Measurements from ENCODE around the gene CCNL2. TPM values are rescaled to one million over a fixed set of nuclear protein-coding genes. Genes with fewer than 3 reads are reported as not detected.

Gene CCNL2
- total RNA-seq, 4 donors from 2014 or later: 122 to 249 (median 142) TPM

DNA sequence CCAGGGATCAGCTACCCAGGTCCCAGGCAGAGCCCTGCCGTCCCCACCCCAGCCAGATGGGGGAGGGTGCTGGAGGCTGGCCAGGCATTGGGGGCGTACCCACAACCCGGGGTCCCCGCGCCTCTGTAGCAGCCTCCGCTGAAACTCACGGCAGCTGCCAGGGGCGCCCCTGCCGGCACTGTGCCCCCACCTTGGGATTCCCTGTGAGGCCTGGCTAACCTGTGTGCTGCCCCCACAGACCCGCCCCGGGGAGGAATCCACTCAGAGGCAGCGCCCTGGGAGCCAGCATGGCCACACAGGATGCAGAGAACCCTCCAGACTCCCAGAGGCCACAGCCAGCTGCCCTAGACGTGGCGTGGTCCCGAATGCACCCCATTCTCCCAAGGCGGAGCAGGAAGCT is 53.8 kb downstream of the CCNL2 start:
- no peak for DNase-seq (ENCODE audit: low spot score in 2 of 2)

DNA sequence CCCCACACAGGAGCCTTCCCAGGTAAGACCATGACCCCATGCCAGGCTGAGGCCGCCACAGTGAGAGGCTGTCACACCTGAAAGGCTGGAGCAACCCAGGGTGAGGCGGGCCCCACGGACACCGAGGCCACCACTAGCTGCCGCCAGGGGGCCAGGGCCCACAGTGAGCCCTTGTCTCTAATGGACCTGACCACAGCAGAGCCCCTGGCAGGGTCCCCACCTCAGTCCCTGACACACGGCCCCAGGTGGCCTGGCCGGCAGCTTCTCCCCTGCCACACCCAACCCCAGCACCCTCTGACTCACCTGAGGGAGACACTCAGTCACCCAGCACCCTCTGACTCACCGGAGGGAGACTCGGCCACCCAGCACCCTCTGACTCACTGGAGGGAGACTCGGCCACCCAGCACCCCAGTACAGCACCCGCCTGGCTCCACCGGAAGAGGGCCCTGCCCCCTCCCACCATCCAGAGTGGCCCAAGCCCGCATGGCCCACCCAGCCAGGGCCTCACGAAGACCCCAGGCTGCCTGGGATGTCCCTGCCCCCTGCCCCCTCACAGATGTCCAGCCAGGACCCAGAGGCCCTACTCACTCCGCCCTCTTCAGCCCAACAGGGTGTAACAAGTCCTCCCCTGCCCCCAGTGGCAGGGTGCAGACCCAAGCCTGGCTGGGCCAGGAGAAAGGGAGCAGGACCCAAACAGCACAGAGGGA is 54.3 kb downstream of the CCNL2 start:
- 43 to 57% methylated on average over 9 to 13 of the region's 15 CpGs for WGBS, 2 donors
- TF ChIP-seq, protein P1, sequence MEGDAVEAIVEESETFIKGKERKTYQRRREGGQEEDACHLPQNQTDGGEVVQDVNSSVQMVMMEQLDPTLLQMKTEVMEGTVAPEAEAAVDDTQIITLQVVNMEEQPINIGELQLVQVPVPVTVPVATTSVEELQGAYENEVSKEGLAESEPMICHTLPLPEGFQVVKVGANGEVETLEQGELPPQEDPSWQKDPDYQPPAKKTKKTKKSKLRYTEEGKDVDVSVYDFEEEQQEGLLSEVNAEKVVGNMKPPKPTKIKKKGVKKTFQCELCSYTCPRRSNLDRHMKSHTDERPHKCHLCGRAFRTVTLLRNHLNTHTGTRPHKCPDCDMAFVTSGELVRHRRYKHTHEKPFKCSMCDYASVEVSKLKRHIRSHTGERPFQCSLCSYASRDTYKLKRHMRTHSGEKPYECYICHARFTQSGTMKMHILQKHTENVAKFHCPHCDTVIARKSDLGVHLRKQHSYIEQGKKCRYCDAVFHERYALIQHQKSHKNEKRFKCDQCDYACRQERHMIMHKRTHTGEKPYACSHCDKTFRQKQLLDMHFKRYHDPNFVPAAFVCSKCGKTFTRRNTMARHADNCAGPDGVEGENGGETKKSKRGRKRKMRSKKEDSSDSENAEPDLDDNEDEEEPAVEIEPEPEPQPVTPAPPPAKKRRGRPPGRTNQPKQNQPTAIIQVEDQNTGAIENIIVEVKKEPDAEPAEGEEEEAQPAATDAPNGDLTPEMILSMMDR (IDR thresholded peaks at IDR 0.05): no peak
- no peak for TF ChIP-seq POLR2A (IDR thresholded peaks at IDR 0.05)
- H3K4me3 ChIP-seq (ENCODE audit: low read depth, poor library complexity, severe bottlenecking): no peak overlapping the region
- DNase-seq (ENCODE audit: low spot score in 2 of 2): no peak
- intact Hi-C loops (cut with DNase I; ENCODE audit: low total_unique reads): no loop called here

More for the DNA sequence above, 53.8 kb downstream of the CCNL2 start:
- no peak overlapping the region for H3K4me3 ChIP-seq (ENCODE audit: low read depth, poor library complexity, severe bottlenecking)
- WGBS, 2 donors: 65 to 67% methylated on average over 1 to 15 of the region's 16 CpGs
- no peak for TF ChIP-seq POLR2A (IDR thresholded peaks at IDR 0.05)
- TF ChIP-seq, protein P1 (IDR thresholded peaks at IDR 0.05): no peak
- intact Hi-C loops (cut with DNase I; ENCODE audit: low total_unique reads): no loop called here

DNA sequence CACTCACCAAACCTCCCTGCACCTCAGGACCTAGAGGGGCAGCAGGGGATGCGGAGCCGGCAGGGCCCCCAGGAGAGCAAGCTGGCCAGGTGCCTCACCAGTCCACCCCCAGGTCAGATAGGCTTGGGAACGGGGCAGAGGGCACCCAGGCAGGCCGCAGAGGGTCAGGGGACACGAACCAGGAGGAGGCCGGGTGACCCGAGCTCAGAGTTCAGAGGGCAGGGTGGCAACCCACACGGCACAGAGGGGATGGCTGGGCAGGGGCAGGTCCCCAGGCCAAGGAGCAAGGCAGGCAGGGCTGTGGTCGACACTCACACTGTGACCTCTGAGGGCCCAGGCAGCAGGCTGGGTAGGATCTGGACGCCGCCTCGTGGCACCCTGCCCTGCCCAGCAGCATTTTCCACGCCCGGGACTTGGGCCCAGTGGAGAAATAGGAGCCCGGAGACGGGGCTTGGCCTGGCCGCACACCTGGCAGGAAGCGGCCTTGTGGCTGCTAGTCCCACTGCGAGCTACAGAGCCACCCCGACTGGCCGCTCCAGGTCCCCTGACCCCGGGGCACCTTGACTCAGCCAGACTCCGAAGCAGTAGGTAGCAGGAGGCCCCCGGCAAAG is 55.2 kb downstream of the CCNL2 start:
- intact Hi-C loops (cut with DNase I; ENCODE audit: low total_unique reads): no loop called here
- TF ChIP-seq, protein P1 (IDR thresholded peaks at IDR 0.05): no peak
- TF ChIP-seq POLR2A (IDR thresholded peaks at IDR 0.05): no peak
- WGBS, 2 donors: 59 to 76% methylated on average over 12 to 18 of the region's 24 CpGs
- DNase-seq (ENCODE audit: low spot score in 2 of 2): no peak
- H3K4me3 ChIP-seq (ENCODE audit: low read depth, poor library complexity, severe bottlenecking): no peak overlapping the region

DNA sequence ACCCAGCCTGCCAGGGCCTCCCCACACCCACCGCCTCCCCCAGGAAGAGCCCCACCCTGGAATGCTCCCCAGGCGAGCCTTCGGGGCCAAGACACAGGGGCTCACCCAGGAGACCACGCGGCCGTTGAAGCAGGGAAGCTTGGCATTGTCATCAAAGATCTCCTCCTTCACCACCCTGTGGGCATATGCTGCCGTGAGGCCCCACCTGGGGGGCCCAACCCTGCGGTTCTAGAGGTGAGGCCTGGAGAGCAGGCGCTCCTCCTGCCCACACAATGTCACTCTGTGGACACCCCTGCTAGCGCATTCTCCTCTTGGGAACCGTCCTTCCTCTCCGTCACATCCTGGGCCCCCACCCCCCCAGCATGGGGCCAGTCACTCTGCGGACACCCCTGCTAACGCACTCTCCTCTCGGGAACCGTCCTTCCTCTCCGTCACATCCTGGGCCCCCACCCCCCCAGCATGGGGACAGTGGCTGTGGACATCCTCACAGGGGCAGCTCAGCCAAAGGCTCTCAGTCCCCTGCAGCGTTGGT is 56.5 kb downstream of the CCNL2 start:
- WGBS, 2 donors: 56 to 80% methylated on average over 16 to 18 of the region's 18 CpGs
- H3K4me3 ChIP-seq (ENCODE audit: low read depth, poor library complexity, severe bottlenecking): no peak overlapping the region
- TF ChIP-seq, protein P1 (IDR thresholded peaks at IDR 0.05): no peak
- TF ChIP-seq POLR2A (IDR thresholded peaks at IDR 0.05): no peak
- intact Hi-C loops (cut with DNase I; ENCODE audit: low total_unique reads): no loop called here
- no peak for DNase-seq (ENCODE audit: low spot score in 2 of 2)

DNA sequence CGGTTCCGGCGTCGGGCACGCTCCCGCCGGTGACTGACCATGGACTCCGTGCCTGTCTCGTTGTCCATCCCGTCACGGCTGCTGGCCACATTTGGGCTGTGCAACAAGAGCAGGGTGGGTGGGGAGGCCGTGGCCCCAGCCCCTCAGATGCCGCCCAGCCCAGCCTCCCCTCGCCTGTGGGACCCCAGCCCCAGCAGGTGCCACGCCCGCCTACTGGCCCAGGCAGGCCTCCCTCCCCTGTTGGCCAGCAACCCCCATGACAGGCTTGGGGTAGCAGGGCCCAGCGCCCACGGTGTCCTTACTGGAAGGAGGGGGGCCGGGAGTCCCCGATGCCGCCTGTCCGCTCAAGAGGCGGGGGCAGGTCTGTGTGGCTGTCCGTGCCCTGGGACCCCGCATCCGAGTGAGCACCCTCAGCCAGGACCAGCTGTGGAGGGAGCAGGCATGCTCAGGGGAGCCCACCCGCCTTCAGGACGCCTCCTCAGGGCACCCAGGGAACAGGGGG is 57.0 kb downstream of the CCNL2 start:
- intact Hi-C loops (cut with DNase I; ENCODE audit: low total_unique reads): no loop called here
- no peak for DNase-seq (ENCODE audit: low spot score in 2 of 2)
- 94 to 99% methylated on average over 14 of the region's 28 CpGs for WGBS, 2 donors
- no peak overlapping the region for H3K4me3 ChIP-seq (ENCODE audit: low read depth, poor library complexity, severe bottlenecking)
- TF ChIP-seq POLR2A (IDR thresholded peaks at IDR 0.05): no peak
- TF ChIP-seq, protein P1 (IDR thresholded peaks at IDR 0.05): no peak

All from lower leg skin (tissue), 4 donors.